HepG2 (cell line): ENCODE data around the gene SHBG. TPM values are rescaled to one million over a fixed set of nuclear protein-coding genes. Genes with fewer than 3 reads are reported as not detected.

Experiments
- GATAD1 ChIP-seq: IDR thresholded peaks from 2 replicates; pipeline ENCODE4 v1.6.1; 2016; ENCODE audit warnings: missing genetic modification reagents, missing compliant biosample characterization
- HNRNPH1 ChIP-seq: fragments of 200-400 bp; formaldehyde crosslinking; optimal IDR thresholded peaks from 2 replicates; pipeline ENCODE3; 2017; ENCODE audit warnings: mild to moderate bottlenecking, low read depth, low read length
- MAFK ChIP-seq, 2 experiments: IDR thresholded peaks in 1 of 2; conservative IDR thresholded peaks in 1 of 2; 2 replicates each; pipeline ENCODE4 v1.6.1; 2011; ENCODE audit warnings: improper control_type of control experiment in 2 of 2, low read length in 2 of 2
- NR0B2 ChIP-seq: sonication (generic); formaldehyde crosslinking; IDR thresholded peaks from 2 replicates; pipeline ENCODE4 v1.4.0; 2020; ENCODE audit warnings: mild to moderate bottlenecking, missing genetic modification reagents
- RXRA ChIP-seq: sonication (generic); formaldehyde crosslinking; IDR thresholded peaks from 2 replicates; pipeline ENCODE4 v1.5.1; 2020; ENCODE audit warnings: missing genetic modification reagents
- ZNF101 ChIP-seq: sonication (generic); formaldehyde crosslinking; IDR thresholded peaks from 2 replicates; pipeline ENCODE4 v1.4.0; 2020; ENCODE audit warnings: mild to moderate bottlenecking, low read depth, missing genetic modification reagents, borderline replicate concordance
- ZNF292 ChIP-seq: sonication (generic); formaldehyde crosslinking; IDR thresholded peaks from 2 replicates; pipeline ENCODE4 v1.8.1; 2022; ENCODE audit warnings: mild to moderate bottlenecking, low read depth, missing genetic modification reagents, borderline replicate concordance
- ZNF337 ChIP-seq: sonication (generic); formaldehyde crosslinking; IDR thresholded peaks from 2 replicates; pipeline ENCODE4 v1.5.1; 2020; ENCODE audit warnings: missing genetic modification reagents, low read depth, mild to moderate bottlenecking, borderline replicate concordance
- polyA plus RNA-seq, 8 experiments: library from polyadenylated mRNA; depleted of rRNA in 3 of 8; stranded (reverse) in 7 of 8; unstranded in 1 of 8; fragments of >200 nt; fragmentation: Illumina TruSeq in 4 of 8; extraction: Trizol in 4 of 8; gene quantifications; 2 replicates each; pipeline versions ENCODE4 v1.2.1 to v1.2.3, GENCODE V29; 2011 to 2016; ENCODE audit warnings: low read depth in 4 of 8, missing spikeins in 1 of 8, mixed read lengths in 1 of 8; ENCODE audit not compliant: insufficient read depth in 1 of 8
- total RNA-seq, 5 experiments: library from RNA; depleted of rRNA; stranded (reverse); fragments of >200 nt; fragmentation: Illumina TruSeq; extraction: Trizol; gene quantifications; 2 replicates each; pipeline ENCODE4 v1.2.3, GENCODE V29; 2016; ENCODE audit warnings: low read depth in 1 of 5
- TF ChIP-seq, protein P1 (sequence below): sonication (generic); formaldehyde crosslinking; IDR thresholded peaks from one replicate; pipeline ENCODE4 v1.5.1; 2020; ENCODE audit warnings: mild to moderate bottlenecking, missing genetic modification reagents; ENCODE audit errors: not compliant biosample characterization
- TF ChIP-seq, protein P2 (sequence below): sonication (generic); formaldehyde crosslinking; IDR thresholded peaks from 2 replicates; pipeline ENCODE4 v1.4.0; 2020; ENCODE audit warnings: mild to moderate bottlenecking, missing genetic modification reagents

Gene SHBG
- total and polyA plus RNA-seq, 2 of the 13 experiments (the other 11 are each of a cell fraction or from before 2014, with no cell fraction given): 4.0 to 6.1 TPM

- TF ChIP-seq, protein P1, sequence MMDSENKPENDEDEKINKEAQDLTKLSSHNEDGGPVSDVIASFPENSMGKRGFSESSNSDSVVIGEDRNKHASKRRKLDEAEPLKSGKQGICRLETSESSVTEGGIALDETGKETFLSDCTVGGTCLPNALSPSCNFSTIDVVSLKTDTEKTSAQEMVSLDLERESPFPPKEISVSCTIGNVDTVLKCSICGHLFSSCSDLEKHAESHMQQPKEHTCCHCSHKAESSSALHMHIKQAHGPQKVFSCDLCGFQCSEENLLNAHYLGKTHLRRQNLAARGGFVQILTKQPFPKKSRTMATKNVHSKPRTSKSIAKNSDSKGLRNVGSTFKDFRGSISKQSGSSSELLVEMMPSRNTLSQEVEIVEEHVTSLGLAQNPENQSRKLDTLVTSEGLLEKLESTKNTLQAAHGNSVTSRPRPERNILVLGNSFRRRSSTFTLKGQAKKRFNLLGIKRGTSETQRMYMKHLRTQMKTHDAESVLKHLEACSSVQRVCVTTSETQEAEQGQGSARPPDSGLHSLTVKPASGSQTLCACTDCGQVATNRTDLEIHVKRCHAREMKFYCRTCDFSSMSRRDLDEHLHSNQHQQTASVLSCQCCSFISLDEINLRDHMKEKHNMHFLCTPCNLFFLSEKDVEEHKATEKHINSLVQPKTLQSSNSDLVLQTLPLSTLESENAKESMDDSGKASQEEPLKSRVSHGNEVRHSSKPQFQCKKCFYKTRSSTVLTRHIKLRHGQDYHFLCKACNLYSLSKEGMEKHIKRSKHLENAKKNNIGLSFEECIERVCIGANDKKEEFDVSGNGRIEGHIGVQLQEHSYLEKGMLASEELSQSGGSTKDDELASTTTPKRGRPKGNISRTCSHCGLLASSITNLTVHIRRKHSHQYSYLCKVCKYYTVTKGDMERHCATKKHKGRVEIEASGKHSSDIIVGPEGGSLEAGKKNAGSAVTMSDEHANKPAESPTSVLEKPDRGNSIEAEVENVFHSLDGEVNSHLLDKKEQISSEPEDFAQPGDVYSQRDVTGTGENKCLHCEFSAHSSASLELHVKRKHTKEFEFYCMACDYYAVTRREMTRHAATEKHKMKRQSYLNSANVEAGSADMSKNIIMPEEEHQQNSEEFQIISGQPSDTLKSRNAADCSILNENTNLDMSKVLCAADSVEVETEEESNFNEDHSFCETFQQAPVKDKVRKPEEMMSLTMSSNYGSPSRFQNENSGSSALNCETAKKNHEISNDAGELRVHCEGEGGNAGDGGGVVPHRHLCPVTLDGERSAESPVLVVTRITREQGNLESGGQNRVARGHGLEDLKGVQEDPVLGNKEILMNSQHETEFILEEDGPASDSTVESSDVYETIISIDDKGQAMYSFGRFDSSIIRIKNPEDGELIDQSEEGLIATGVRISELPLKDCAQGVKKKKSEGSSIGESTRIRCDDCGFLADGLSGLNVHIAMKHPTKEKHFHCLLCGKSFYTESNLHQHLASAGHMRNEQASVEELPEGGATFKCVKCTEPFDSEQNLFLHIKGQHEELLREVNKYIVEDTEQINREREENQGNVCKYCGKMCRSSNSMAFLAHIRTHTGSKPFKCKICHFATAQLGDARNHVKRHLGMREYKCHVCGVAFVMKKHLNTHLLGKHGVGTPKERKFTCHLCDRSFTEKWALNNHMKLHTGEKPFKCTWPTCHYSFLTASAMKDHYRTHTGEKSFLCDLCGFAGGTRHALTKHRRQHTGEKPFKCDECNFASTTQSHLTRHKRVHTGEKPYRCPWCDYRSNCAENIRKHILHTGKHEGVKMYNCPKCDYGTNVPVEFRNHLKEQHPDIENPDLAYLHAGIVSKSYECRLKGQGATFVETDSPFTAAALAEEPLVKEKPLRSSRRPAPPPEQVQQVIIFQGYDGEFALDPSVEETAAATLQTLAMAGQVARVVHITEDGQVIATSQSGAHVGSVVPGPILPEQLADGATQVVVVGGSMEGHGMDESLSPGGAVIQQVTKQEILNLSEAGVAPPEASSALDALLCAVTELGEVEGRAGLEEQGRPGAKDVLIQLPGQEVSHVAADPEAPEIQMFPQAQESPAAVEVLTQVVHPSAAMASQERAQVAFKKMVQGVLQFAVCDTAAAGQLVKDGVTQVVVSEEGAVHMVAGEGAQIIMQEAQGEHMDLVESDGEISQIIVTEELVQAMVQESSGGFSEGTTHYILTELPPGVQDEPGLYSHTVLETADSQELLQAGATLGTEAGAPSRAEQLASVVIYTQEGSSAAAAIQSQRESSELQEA (CRISPR knock-in tag): no peak
- TF ChIP-seq NR0B2 (no peak), HNRNPH1 (peak; percentile 32), RXRA (no peak), MAFK (conservative IDR thresholded peaks at IDR 0.05 in 1 of 2, IDR thresholded peaks at IDR 0.05 in 1 of 2; ENCODE audit: low read length in 2 of 2) (no peak), ZNF337 (no peak), ZNF101 (CRISPR knock-in tag) (no peak), GATAD1 (no peak; the same call in 1 of the 2 replicates), ZNF292 (no peak)
- TF ChIP-seq, protein P2, sequence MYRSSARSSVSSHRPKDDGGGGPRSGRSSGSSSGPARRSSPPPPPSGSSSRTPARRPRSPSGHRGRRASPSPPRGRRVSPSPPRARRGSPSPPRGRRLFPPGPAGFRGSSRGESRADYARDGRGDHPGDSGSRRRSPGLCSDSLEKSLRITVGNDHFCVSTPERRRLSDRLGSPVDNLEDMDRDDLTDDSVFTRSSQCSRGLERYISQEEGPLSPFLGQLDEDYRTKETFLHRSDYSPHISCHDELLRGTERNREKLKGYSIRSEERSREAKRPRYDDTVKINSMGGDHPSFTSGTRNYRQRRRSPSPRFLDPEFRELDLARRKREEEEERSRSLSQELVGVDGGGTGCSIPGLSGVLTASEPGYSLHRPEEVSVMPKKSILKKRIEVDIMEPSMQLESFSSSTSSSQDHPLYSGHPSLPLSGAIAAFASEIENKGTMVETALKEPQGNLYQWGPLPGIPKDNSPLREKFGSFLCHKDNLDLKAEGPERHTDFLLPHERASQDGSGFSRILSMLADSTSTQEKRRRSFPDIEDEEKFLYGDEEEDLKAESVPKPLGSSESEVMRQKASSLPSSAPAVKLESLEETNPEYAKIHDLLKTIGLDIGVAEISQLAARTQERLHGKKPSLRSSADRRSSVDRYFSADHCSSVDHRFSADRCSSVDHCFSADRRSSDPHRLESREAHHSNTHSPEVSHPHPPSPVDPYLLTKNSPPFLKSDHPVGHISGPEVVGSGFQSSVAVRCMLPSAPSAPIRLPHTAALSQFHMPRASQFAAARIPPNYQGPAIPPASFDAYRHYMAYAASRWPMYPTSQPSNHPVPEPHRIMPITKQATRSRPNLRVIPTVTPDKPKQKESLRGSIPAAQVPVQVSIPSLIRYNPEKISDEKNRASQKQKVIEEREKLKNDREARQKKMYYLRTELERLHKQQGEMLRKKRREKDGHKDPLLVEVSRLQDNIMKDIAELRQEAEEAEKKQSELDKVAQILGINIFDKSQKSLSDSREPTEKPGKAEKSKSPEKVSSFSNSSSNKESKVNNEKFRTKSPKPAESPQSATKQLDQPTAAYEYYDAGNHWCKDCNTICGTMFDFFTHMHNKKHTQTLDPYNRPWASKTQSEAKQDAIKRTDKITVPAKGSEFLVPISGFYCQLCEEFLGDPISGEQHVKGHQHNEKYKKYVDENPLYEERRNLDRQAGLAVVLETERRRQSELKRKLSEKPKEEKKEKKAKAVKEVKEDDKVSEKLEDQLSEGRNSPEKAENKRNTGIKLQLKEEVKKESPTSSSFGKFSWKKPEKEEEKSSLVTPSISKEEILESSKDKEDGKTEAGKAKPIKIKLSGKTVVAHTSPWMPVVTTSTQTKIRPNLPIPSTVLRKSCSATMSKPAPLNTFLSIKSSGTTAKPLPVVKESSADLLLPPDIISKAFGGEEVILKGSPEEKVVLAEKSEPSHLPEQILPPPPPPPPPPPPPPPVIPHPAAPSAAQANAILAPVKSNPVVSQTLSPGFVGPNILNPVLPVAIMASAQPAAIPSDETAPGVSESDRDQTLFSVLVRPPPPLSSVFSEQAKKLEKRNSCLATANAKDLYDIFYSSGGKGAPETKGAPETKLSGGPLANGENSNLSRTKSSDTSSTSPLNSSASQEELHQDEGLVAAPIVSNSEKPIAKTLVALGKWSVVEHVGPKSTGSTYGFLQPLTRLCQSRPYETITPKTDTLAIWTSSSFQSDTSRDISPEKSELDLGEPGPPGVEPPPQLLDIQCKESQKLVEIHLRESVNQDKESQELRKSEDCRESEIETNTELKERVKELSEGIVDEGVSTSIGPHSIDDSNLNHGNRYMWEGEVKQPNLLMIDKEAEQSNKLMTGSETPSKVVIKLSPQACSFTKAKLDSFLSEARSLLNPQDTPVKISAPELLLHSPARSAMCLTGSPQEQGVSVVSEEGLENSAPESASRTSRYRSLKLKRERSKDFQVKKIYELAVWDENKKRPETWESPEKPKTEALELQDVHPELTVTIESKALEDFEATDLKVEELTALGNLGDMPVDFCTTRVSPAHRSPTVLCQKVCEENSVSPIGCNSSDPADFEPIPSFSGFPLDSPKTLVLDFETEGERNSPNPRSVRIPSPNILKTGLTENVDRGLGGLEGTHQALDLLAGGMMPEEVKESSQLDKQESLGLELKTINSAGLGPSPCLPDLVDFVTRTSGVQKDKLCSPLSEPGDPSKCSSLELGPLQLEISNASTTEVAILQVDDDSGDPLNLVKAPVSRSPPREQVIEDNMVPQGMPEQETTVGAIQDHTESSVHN: no peak
Observed at GRCh38 chr17:7614425-7615264, 15.3 kb upstream of the SHBG start, which contains the start of gene FXR2 (continued).
